Brain pericyte (primary cell): ENCODE measurements around the gene IL22RA1.

Experiments used
- DNase-seq: peaks from one replicate; pipeline ENCODE4 v3.0.0-alpha.2; 2012; ENCODE audit warnings: low read depth, low spot score

IL22RA1 gene

DNA sequence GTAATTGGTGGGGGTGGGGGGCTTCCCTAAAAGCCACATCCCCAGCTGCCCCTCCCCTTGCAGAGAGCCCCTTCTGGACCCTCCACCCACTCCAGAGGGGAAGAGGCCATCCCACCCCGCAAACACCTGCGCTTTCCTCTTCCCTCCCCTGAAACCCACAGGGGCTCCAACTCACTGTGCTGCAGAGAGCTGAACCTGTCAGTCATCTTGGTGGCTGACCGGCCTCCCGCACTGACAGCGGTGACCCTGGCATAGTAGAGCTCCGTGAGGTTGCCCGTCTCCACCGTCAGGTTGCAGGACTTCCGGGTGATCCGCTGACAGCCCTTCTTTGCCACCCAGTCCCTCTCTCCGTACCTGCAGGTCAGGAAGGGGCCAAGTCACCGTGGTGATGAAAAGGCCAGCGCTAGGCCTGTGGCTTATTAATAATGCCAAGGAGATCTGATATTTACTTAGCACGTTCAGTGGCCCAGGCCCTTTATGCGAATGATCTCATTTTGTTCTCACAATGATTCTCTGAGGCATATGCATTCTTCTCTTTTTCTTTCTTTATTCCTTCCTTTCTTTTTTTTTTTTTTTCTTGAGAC, 5.9 kb downstream of the IL22RA1 start:
- DNase-seq: no peak

DNA sequence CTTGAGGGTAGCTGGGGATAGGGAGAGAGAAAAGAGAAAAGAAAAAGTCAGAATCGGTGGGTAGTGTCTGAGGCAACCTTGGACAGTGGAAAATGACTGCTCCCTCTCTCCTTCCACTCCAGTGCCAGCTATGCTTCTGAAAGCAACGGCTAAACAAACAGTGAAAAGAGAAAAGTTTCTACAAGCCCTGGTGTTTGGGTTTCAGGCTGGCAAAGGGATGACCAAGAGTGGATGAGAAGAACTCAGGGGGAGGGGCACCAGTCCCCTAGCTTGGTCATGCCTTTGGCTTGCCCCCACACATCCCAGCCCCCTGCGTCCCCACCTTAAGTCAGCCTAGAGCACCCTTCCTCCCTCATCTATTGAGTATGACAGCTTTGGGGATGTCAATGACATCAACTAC, 8.6 kb downstream of the IL22RA1 start:
- DNase-seq: no peak

DNA sequence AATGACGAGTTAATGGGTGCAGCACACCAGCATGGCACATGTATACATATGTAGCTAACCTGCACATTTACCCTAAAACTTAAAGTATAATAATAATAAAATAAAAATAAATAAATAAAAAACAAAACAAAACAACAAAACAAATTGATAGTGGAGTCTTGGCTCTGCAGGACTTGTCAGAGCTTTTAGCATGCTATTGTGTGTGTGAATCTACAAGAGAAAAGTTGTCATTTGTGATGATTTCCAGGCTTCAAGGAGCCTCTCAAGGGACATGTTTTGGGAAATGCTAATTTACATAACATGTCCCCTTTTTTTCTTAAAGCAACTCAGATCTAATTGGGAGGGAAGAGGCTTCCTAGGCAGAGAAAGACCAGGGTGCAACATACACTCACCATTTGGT, 9.1 kb downstream of the IL22RA1 start:
- DNase-seq: no peak

DNA sequence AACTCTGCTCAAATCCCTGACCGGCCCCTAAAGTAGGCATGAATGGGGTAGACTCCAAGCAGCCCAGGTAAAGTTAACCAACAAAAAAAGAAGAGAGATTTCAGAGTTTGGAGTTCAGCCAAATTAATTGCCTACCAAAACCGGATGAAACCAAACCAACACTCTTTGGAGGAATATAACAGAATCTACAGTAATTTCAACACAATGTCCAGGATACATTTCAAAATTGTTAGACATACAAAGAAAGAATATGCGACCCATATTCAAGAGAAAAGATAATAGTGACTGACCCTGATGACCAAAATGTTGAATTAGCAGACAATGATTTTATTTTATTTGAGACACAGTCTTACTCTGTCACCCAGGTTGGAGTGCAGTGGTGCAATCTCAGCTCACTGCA, 12.6 kb downstream of the IL22RA1 start:
- no peak for DNase-seq

DNA sequence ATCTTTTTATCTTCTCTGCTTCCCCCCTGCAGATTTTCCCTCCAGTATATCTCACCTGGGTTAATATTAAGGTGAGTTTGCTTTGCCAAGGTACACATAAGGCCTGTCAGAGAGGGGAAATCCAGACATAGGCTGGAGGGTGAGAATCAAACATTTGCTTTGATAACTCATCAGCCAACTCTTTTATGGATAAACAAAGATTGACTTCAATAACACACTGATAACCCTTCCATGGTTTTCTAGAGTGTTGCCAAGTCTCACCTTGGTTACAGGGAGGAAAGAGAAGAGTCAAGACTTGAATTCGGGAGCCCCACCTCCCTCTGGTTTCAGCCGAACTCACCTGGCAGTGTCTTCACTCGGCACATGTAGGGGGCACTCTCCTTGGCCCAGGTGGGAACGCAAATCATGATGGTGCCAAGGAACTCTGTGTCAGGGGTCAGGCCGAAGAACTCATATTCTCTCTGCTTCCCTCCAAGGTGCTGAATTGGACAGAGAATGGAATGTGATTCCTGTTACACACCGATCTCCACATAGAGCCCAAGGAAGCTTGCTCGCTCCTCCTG, 15.1 kb downstream of the IL22RA1 start:
- no peak for DNase-seq

DNA sequence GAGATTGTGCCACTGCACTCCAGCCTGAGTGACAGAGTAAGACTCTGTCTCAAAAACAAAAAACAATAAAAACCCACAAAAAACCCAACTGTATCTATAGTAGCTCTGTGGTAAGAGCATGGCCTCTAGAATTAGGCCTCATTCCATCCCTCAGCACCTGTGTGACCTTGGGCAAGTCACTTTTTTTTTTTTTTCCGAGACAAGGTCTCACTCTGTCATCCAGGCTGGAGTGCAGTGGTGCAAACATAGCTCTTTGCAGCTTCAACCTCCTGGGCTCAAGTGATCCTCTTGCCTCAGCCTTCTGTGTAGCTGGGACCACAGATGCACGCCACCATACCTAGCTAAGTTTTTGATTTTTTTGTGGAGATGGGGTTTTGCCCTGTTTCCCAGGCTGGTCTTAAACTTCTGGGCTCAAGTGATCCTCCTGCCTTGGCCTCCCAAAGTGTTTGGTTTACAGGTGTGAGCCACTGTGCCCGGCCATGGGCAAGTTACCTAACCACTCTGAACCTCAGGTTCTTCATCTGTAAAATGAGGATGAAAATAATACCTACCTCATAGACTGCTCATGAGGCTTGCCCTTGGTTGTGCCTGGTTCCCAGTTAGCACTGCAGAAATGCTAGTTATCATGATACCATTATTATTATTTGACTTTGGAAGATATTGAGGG, 15.7 kb downstream of the IL22RA1 start:
- DNase-seq: no peak

DNA sequence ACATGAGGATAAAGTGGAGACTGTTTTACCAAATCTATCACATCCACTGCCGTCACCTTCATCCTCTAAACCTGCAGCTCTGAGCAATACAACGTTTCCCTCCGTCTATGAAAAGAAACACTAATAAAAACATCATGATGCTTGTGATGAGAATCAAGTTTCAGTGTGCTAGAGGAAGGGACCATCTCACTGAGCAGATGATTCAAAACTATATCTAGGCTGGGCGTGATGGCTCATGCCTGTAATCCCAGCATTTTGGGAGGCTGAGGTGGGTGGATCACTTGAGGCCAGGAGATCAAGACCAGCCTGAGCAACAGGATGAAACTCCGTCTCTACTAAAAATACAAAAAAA, 16.3 kb downstream of the IL22RA1 start:
- no peak for DNase-seq

DNA sequence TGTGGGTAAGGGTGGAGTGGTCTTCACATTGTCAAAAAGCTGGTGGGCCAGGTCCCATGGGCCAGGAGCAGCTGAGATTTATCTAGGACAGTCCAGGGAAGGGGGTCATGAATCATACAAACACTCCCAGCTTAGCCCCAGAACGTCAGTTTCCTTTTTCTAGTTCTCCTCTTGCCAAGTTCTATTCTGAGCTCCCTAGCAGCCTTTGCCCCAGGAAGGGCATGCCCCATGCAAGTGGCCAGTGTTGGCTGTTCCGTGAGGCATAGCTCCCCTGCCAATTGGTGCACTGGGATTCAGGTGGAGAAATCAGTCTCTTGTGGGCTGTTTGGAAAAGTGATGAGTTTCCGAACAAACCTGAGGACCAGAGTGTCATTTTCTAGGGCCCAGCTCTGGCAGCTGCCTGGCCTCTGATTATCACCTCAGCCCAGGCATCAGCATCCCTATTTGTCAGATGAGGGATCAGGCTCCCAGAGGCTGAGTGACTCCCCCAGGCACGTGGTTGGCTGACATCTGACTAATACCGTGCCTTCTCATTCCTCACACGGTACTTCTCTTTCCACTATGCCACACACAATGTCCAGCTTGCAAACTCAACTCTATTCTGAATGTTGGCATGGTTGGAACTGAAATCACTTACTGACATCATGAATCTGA, 16.8 kb downstream of the IL22RA1 start:
- no peak for DNase-seq

DNA sequence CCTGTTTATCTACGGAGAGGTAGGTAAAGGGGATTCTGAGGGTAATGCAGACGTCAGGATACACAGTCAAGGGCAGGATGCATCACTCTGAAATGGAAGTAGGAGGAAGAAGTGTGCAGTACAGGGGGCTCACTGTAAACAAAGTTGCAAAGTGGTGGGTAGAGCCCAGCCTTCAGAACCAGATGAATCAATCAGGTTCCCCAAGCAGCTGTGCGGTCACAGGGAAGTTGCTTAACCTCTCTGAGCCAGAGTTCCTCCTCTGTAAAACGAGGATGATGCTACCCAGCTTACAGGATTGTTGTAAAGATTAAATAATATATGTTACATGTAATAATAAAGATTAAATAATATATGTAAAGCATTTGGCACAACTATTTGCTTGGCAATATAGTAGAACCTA, 17.5 kb downstream of the IL22RA1 start:
- DNase-seq: no peak

DNA sequence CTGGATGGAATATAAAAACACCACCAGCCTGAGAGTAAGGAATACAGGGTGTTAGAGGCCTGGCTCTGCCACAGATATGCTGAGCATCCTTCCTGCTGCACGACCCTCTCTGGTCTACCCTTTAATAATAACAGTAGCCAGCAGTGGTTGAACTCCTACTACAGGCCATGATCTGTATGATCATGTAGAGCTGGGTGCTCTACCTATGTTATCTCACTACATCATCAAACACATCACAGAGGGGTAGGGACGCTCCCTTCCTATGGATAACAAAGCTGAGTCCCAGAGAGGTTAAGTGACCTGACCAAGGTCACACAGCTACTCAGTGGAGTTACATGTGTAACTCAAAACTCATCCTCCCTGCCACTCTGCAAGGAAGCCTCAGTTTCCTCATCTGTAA, 18.0 kb downstream of the IL22RA1 start:
- DNase-seq: no peak

DNA sequence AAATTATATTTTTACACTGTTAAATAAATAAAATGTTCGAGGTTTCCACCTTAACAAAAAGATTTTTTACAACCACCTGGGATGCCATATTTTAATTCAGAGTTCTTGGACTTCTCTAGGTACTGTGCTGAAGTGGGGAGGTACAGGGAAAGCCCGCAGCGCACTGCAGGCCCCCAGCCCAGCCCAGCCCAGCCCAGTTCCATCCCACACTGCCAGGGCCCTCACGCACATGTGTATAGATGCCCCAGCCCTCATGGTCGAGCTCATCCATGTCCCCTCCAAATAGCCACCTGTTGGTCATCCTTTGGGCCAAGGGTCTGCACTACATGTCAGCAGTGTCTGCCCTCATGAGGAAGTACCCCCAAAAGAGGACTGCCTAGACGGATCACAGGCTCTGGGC, 19.3 kb downstream of the IL22RA1 start:
- no peak for DNase-seq

DNA sequence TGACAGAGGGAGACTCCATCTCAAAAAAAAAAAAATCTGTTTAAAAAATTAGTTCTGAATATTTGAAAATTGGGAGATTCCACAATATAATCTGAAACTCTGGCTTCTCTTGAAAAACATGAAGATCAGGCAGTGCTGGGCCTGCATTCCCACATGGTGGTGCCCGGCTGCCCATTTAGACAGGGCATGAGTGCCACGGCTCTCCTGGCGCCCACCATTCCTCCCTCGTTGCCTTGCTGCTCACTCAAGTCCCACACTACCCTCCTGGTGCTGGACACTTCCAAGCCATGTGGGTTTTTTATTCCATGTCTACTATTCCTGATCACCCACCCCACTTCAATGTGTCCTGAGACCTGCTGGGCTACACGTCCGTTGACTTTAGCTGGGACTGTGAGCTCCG, 20.2 kb downstream of the IL22RA1 start:
- no peak for DNase-seq

DNA sequence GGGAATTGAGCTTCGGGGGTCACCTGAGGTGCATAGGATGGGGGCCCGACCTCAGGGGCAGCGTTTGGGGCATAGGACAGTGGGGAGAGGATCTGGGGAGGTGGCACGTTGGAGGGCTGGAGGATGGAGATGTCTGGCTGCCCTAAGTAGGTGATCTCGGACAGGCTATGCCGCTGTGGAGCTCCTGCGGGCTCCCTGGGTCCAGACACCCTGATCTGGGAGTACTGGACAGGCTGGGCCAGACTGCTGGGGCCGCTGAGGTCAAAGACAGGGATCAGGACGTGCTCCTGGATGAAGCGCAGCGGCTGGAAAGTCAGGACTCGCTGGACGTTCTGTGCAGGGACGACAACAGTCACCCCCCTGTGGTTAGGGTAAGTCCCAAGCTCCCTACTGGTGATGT, 21.5 kb downstream of the IL22RA1 start:
- no peak for DNase-seq

DNA sequence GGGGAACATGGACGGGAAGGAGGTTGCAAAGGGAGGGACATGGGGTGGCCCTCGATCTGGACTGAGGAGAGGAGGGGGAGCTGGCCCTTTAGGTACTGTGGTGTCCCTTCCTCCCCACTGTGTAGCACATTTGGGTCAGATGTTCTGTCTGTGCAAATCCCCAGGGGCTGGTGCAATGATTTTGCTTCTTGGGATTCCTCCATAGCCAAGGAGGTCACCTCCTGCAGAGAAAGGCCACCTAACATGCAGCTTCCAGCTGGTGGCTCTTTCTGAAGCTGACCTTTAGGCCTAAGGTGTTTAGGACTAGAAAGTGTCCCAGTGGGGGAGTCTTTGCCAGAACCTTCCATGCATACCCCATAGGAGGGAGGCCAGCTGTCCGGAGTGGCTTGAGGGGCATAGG, 22.0 kb downstream of the IL22RA1 start:
- no peak for DNase-seq

DNA sequence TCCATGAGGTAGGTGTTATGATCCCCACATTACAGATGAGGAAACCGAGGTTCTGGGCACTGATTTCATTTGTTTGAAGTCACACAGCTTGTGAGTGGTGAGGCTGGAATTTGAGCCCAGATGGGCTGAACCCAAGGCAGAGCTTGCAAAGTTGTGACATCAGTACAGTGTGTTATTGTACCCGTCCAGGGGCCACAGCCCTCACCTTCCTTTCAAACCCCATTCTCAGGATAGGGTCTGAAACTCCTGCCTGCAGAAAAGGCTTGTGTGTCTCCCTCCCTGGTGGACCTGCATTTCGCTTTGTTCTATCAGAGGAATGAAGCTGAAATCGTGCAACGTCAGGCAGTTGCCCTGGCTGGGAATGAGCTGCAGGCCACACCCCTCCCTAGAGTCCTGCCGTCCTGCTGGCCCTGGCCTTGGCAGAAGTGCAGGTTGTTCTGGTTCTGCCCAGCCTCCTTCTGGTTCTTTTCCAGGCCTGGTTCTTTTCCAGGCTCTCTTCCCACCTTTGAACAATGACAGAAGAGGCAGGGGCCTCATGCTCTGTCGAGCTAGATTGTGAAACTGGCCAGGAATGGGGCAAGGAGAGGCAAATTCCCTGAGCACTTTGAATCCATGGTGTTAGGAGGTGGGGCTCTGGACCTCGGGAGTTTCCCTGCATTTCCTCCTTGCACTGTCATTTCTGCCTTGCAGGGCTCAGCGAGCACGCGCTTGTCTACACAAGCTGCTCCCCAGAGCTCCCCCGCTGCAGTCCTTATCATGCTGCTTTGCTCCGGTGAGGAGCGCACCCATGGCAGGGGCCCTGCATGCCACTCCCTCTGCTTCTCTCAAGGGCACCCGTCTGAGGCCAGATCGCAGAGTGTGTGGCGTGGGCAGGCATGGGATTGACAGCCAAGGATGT, 22.8 kb downstream of the IL22RA1 start:
- no peak for DNase-seq

DNA sequence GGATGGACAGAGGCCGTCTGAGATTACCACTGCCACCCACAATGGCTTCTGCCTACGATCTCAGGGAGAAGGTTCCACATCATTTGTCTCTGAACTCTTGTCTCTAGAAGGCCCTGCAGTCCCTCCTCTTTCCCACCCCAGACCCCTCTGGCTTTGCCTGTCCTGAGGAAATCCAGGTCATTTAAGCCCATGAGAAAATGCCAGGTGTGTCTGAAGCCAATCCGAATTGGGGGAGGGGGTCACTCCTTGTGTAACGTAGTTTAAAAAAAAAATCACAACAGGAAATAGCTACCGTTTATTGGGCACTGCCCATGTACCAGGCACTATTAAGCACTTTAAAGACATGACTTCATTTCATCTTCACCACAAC, 23.5 kb downstream of the IL22RA1 start:
- DNase-seq: no peak

DNA sequence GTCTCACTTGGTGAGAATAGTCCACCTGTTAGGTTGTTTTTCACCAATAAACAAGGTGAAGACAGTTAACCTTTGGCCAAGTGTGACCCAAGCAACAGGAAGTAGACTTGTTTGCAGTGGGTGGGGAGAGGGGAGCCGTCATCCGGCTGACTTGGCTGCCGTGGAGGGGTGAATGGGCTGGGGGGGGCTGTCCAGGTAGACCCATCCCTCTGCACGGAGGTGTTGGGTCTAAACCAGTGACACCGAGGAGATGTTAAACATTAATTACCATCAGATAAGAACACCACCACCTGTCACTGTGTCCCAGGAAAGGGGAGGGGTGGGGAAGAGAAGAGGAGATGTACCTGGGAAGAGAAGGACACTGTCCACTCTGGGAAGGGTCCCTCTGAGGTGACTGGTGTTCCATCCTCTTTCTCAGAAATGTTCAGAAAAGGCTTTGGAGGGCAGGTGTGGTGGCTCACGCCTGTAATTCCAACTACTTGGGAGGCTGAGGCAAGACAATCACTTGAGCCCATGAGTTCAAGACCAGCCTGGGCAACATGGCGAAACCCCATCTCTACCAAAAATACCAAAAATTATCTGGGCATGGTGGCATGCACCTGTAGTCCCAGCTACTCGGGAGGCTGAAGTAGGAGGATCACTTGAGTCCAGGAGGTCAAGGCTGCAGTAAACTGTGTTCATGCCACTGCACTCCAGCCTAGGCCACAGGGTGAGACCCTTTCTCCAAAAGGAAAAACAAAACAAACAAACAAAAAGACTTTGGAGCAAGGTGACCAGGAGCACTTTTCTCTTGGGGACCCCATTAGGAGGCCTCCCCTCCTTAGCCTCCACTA, 24.3 kb downstream of the IL22RA1 start:
- DNase-seq: no peak

DNA sequence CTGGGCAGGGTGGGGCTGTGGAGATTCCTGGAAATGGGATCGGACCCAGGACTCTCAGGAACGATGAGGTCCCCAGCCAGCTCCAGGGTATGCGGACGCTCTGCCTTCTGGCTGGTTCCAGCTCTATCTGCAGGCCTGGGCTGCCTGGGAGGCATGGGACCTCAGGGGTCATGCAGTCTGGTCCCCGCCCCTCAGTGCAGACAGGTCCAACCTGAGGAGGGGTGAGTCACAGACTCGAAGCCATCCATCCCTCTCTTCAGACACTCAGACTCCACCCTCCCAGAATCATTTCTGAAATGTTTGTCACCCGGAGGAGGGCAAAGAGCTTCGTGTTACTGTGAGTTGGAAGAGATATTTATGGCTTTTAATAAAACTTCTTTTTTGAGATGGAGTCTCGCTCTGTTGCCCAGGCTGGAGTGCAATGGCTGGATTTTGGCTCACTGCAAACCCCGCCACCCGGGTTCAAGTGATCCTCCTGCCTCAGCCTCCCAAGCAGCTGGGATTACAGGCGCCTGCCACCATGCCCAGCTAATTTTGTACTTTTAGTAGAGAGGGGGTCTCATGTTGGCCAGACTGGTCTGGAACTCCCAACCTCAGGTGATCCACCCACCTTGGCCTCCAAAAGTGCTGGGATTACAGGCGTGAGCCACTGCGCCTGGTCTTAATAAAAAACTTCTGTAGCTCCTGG, 25.1 kb downstream of the IL22RA1 start:
- DNase-seq: no peak

DNA sequence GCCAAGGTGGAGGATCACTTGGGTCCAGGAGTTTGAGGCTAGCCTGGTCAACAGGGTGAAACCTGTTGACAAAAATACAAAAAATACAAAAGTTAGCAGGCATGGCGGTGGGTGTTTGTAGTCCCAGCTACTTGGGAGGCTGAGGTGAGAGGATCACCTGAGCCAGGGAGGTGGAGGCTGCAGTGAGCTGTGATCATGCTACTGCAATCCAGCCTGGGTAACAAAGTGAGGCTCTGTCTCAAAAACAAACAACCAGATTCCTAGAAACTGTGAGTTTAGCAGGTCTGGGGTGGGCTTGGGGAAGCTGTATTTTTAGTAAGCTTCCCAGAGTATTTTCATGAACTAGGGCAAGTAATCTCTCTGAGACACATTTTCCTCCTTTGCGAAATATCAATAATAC, 25.8 kb downstream of the IL22RA1 start:
- no peak for DNase-seq

DNA sequence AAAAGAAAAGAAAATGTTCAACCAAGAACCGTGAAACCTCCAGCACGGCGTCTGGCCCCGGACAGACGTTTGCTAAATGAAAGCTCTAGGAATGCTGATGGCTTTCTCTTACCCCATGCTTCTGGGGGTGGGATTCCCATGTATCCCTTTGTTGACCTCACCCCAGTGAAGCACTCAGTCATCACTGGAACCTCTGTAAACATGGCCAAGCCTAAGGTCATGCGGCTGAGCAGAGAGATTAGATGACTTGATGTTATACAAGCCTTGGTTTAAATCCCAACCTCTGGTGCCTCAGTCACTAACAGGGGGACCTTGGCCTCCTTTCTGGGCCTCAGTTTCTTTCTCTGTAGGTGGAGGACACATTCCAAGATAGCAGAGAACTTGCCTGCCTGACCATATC, 28.2 kb downstream of the IL22RA1 start:
- no peak for DNase-seq

DNA sequence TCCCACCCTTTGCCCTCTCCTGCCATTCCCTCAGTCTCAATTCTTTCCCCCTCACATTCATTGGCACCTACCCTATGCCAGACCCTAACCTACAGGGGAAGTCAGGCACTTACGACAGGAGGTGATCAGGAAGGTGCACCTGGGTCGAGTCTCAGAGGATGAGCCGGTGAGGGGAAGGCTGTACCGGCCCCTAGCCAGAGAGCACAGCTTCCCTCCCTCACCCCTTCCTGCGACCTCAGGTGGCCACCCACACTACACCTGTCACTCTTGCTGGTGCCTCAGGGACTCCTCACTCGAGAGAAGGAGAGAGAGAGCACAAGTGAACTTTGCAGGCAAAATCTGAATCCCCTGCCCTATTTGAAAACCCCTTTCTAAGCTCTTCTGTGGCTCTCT, 29.3 kb downstream of the IL22RA1 start:
- no peak for DNase-seq
